ENCODE results near the gene FTCD. TPM values are rescaled to one million over a fixed set of nuclear protein-coding genes. Genes with fewer than 3 reads are reported as not detected.

FTCD gene
- total and polyA plus RNA-seq, 2 of the 8 experiments (the other 6 are each of a cell fraction or from before 2014, with no cell fraction given) = 3.3 to 4.9 TPM

- ChIA-PET CTCF (ENCODE audit: partially characterized antibody) (interaction anchor here (0.6 to 1.1 kb wide), 2 partner anchors 12 to 21 kb away, joined by 4 read pairs; no protein-coding TSS in a partner anchor), POLR2A (ENCODE audit: partially characterized antibody) (interaction anchor here (0.6 to 1.0 kb wide), 3 partner anchors 15 to 156 kb away, joined by 3 read pairs; no protein-coding TSS in a partner anchor)
- H3K36me3 ChIP-seq (ENCODE audit: control insufficient read depth in 2 of 4, insufficient read depth in 4 of 4, low read length in 3 of 4) = peaks cover 0 to 28% (median 2%) of the 10 kb centered on the region in 4 experiments; a peak in 2 of 8 replicates
- no peak overlapping the region for H3K4me3 ChIP-seq (ENCODE audit: extremely low read depth in 1 of 4, insufficient read depth in 2 of 4, low read depth in 3 of 4, low read length in 4 of 4)
- no peak overlapping the region for H3K4ac ChIP-seq (replicated peaks; ENCODE audit: insufficient read length, low read depth, low read length)
- no peak overlapping the region for H2BK20ac ChIP-seq (ENCODE audit: low read length)
- no peak overlapping the region for H4K91ac ChIP-seq (replicated peaks; ENCODE audit: insufficient read length, low read length)
- H2BK15ac ChIP-seq (ENCODE audit: low read length) = no peak overlapping the region
- no peaks in the 10 kb centered on the region for H3K27me3 ChIP-seq (replicated peaks in 1 of 4; ENCODE audit: control insufficient read depth in 3 of 4, extremely low read depth in 1 of 4, insufficient read depth in 3 of 4, low read length in 3 of 4)
- no peaks in the 10 kb centered on the region for H3K79me1 ChIP-seq (ENCODE audit: low read depth, low read length)
- no peak overlapping the region for H3K27ac ChIP-seq (ENCODE audit: low read depth, low read length)
- no peak overlapping the region for H4K8ac ChIP-seq (ENCODE audit: extremely low read depth, insufficient read depth, low read length)
- no peak overlapping the region for H2BK5ac ChIP-seq (ENCODE audit: low read depth, low read length)
- no peak overlapping the region for H2BK12ac ChIP-seq (ENCODE audit: low read depth, low read length)
- WGBS, 2 experiments (ENCODE audit: extremely low coverage in 1 of 2, insufficient coverage in 1 of 2, insufficient read length in 1 of 2, insufficient replicate concordance in 2 of 2, low coverage in 1 of 2, low lambda C conversion rate in 2 of 2, missing lambda C conversion rate in 1 of 2) = 91% methylated on average over 12 of the region's 12 CpGs; no CpG with 5 or more reads in 1 of the 2 experiments
- H3K79me2 ChIP-seq (ENCODE audit: control insufficient read depth in 1 of 2, insufficient read depth in 2 of 2, low read length in 2 of 2) = no peaks in the 10 kb centered on the region
- H3K18ac ChIP-seq (ENCODE audit: extremely low read depth, low read length) = no peak overlapping the region
- H2BK120ac ChIP-seq (replicated peaks; ENCODE audit: low read depth, low read length) = no peak overlapping the region
- H4K20me1 ChIP-seq (replicated peaks in 1 of 2; ENCODE audit: control insufficient read depth in 1 of 2, insufficient read depth in 2 of 2, low read length in 2 of 2) = peaks cover 0 to 12% of the 10 kb centered on the region in 2 experiments
- no peak for FAIRE-seq
- H3K9me3 ChIP-seq (ENCODE audit: insufficient read depth in 2 of 2, low read depth in 1 of 2, low read length in 1 of 2) = no peaks in the 10 kb centered on the region
- no peak overlapping the region for H3K4me2 ChIP-seq (ENCODE audit: insufficient read depth in 1 of 2, low read depth in 2 of 2, low read length in 2 of 2)
- H3K9ac ChIP-seq (replicated peaks in 1 of 4; ENCODE audit: extremely low read depth in 1 of 4, low read depth in 3 of 4, low read length in 3 of 4) = no peak overlapping the region
- DNase-seq (ENCODE audit: low read depth in 1 of 2, low spot score in 2 of 2) = no peak
- H3K56ac ChIP-seq (replicated peaks; ENCODE audit: insufficient read length, low read depth, low read length) = no peak overlapping the region
- peaks cover 7% of the 10 kb centered on the region; the same call in 1 of the 2 replicates for H3K23me2 ChIP-seq (ENCODE audit: low read depth, low read length)
- H3K23ac ChIP-seq (ENCODE audit: insufficient read length) = no peak overlapping the region
- no peak overlapping the region for H3K14ac ChIP-seq (ENCODE audit: insufficient read length)
- H2AFZ ChIP-seq (ENCODE audit: low read length) = no peak overlapping the region
- H3K4me1 ChIP-seq (replicated peaks in 1 of 4; ENCODE audit: control insufficient read depth in 3 of 4, insufficient read depth in 4 of 4, low read length in 3 of 4) = no peaks in the 10 kb centered on the region
- no peak overlapping the region for H4K5ac ChIP-seq (ENCODE audit: insufficient read length, low read depth, low read length)
- H2AK5ac ChIP-seq (ENCODE audit: low read depth, low read length) = no peak overlapping the region
- TF ChIP-seq RAD21 (IDR thresholded peaks at IDR 0.05 in 1 of 2, conservative IDR thresholded peaks at IDR 0.05 in 1 of 2; ENCODE audit: low read depth in 2 of 2, low read length in 2 of 2) = no peak
- TF ChIP-seq BRCA1 (IDR thresholded peaks at IDR 0.05; ENCODE audit: low read depth, low read length) = no peak
- TF ChIP-seq TBP (IDR thresholded peaks at IDR 0.05; ENCODE audit: low read depth, low read length) = no peak
- no peak for TF ChIP-seq CTBP2 (IDR thresholded peaks at IDR 0.05; ENCODE audit: borderline replicate concordance, insufficient read depth, insufficient read length, low read length)
Observed at GRCh38 chr21:46122237-46122671, 33.1 kb downstream of the FTCD start.

Measured in H1 (cell line).